Endothelial cell of umbilical vein (primary cell): ENCODE results near the gene SHC4. TPM values are rescaled to one million over a fixed set of nuclear protein-coding genes. Genes with fewer than 3 reads are reported as not detected.

Experiments used
- BruUV-seq: library from RNA; stranded (reverse); fragments of 400-500 nt; replicated peaks from 2 replicates; lab custom pipeline; 2021; lab: Mats Ljungman, UMichigan
- CTCF ChIA-PET: fragments of 300-600, 350-600 bp; sonication (Branson Sonifier 250); formaldehyde crosslinking; loops from one replicate; lab custom pipeline; 2021; ENCODE audit warnings: antibody characterized with exemption, inconsistent platforms; lab: Charles Lee
- POLR2A ChIA-PET: fragments of 300-600, 350-600 bp; sonication (Branson Sonifier 250); formaldehyde crosslinking; loops from one replicate; lab custom pipeline; 2021; ENCODE audit warnings: antibody characterized with exemption, inconsistent platforms; lab: Charles Lee
- DNase-seq: peaks from one replicate; pipeline ENCODE4 v3.0.0-alpha.2; 2011; ENCODE audit warnings: low read depth, low spot score
- FAIRE-seq: peaks from 2 replicates; lab custom pipeline; 2011; peaks lifted over from hg19 to GRCh38; lab: Jason Lieb, UNC
- H2AFZ ChIP-seq: 2 replicates; pipeline ENCODE4 v1.6.0; 2012; ENCODE audit warnings: low read depth, low read length, control low read depth, inconsistent platforms
- H3K27ac ChIP-seq: 2 replicates; pipeline ENCODE4 v1.5.1; 2011; ENCODE audit warnings: low read depth, mild to moderate bottlenecking, control low read depth, low read length, moderate library complexity; ENCODE audit not compliant: insufficient read depth
- H3K27me3 ChIP-seq, 2 experiments: 2 replicates each; pipeline versions ENCODE4 v1.6.0 to v1.6.1; 2011; ENCODE audit warnings: low read length in 2 of 2, mixed read lengths in 1 of 2; ENCODE audit not compliant: control insufficient read depth in 2 of 2, insufficient read depth in 2 of 2
- H3K36me3 ChIP-seq, 2 experiments: 2 replicates in 1 of 2; 3 replicates in 1 of 2; pipeline ENCODE4 v1.5.1; 2011; ENCODE audit warnings: low read length in 2 of 2, mild to moderate bottlenecking in 1 of 2, moderate library complexity in 1 of 2; ENCODE audit not compliant: control insufficient read depth in 2 of 2, insufficient read depth in 2 of 2; ENCODE audit errors: extremely low read depth in 1 of 2
- H3K4me1 ChIP-seq: 3 replicates; pipeline ENCODE4 v1.5.1; 2011; ENCODE audit warnings: mild to moderate bottlenecking, low read length; ENCODE audit not compliant: control insufficient read depth, insufficient read depth; ENCODE audit errors: extremely low read depth
- H3K4me2 ChIP-seq: 2 replicates; pipeline ENCODE4 v1.6.1; 2011; ENCODE audit warnings: low read length, control low read depth, mixed read lengths; ENCODE audit not compliant: insufficient read depth
- H3K4me3 ChIP-seq, 3 experiments: fragments of 200-600 bp in 1 of 3; sonication (generic), shearing (Covaris generic) in 1 of 3; replicated peaks in 1 of 3; 2 replicates each; pipeline ENCODE4 v1.5.1; 2011 to 2016; ENCODE audit warnings: control low read depth in 3 of 3, low read length in 3 of 3, mild to moderate bottlenecking in 2 of 3, inconsistent platforms in 1 of 3, low read depth in 1 of 3, moderate library complexity in 1 of 3; ENCODE audit not compliant: insufficient read depth in 1 of 3
- H3K79me2 ChIP-seq: 2 replicates; pipeline ENCODE4 v1.6.0; 2012; ENCODE audit warnings: low read length, inconsistent platforms; ENCODE audit not compliant: control insufficient read depth, insufficient read depth
- H3K9ac ChIP-seq: replicated peaks from 2 replicates; pipeline ENCODE3; 2011; ENCODE audit warnings: low read length, control low read depth; ENCODE audit not compliant: insufficient read depth; ENCODE audit errors: extremely low read depth
- H3K9me1 ChIP-seq: replicated peaks from 3 replicates; pipeline ENCODE4 v1.6.0; 2011; ENCODE audit warnings: mild to moderate bottlenecking, low read length; ENCODE audit not compliant: control insufficient read depth, insufficient read depth; ENCODE audit errors: extremely low read depth
- H3K9me3 ChIP-seq: replicated peaks from 2 replicates; pipeline ENCODE4 v1.5.1; 2012; ENCODE audit warnings: low read length, inconsistent platforms; ENCODE audit not compliant: control insufficient read depth, insufficient read depth
- H4K20me1 ChIP-seq: replicated peaks from 2 replicates; pipeline ENCODE3; 2011; ENCODE audit warnings: mild to moderate bottlenecking, low read length; ENCODE audit not compliant: control insufficient read depth, insufficient read depth; ENCODE audit errors: extremely low read depth
- CTCF ChIP-seq, 2 donors: IDR thresholded peaks; 1 replicate in 1 of 2; 2 replicates in 1 of 2; pipeline ENCODE4 v1.5.1; 2011; ENCODE audit warnings: low read length in 2 of 2, mild to moderate bottlenecking in 2 of 2, moderate library complexity in 2 of 2, control low read depth in 1 of 2, inconsistent platforms in 1 of 2, low read depth in 1 of 2; ENCODE audit not compliant: insufficient read depth in 1 of 2; ENCODE audit errors: extremely low read depth in 1 of 2
- EZH2 ChIP-seq: IDR thresholded peaks from 2 replicates; pipeline ENCODE4 v1.6.1; 2012; ENCODE audit warnings: borderline replicate concordance, low read depth, mild to moderate bottlenecking, moderate library complexity, low read length, inconsistent platforms; ENCODE audit not compliant: severe bottlenecking
- FOS ChIP-seq: IDR thresholded peaks from 2 replicates; pipeline ENCODE4 v1.6.1; 2011; ENCODE audit warnings: mild to moderate bottlenecking, low read length, moderate library complexity, borderline replicate concordance; ENCODE audit not compliant: insufficient read depth
- GATA2 ChIP-seq: IDR thresholded peaks from 2 replicates; pipeline ENCODE4 v1.7.0; 2011; ENCODE audit warnings: low read depth, mild to moderate bottlenecking, moderate library complexity, mixed read lengths, low read length; ENCODE audit not compliant: insufficient read length, insufficient read depth
- JUN ChIP-seq: IDR thresholded peaks from 2 replicates; pipeline ENCODE4 v1.6.1; 2011; ENCODE audit warnings: borderline replicate concordance, low read depth; ENCODE audit not compliant: insufficient read length, insufficient read depth
- MYC ChIP-seq: IDR thresholded peaks from one replicate; pipeline ENCODE4 v1.6.1; 2011; ENCODE audit warnings: mild to moderate bottlenecking, low read depth, low read length
- POLR2A ChIP-seq: IDR thresholded peaks from 2 replicates; pipeline ENCODE4 v1.6.1; 2012; ENCODE audit warnings: low read depth, mild to moderate bottlenecking, control low read depth, low read length
- POLR2AphosphoS5 ChIP-seq: IDR thresholded peaks from 2 replicates; pipeline ENCODE4 v1.6.1; 2012; ENCODE audit warnings: low read depth, mild to moderate bottlenecking, control low read depth, low read length, moderate library complexity; ENCODE audit not compliant: insufficient read depth
- dilution Hi-C: fragments of 300-500 bp; cut with MboI; formaldehyde crosslinking; loops from one replicate; pipeline ENCODE4 v1.15.0; 2019; ENCODE audit warnings: low sequenced_read_pairs; ENCODE audit not compliant: extremely low pct_ligation_motif_present
- intact Hi-C: fragments of 100-400 bp; cut with micrococcal nuclease; formaldehyde crosslinking; loops from one replicate; pipeline ENCODE4 v1.10.0; 2022
- polyA plus RNA-seq, 4 experiments: library from polyadenylated mRNA; depleted of rRNA in 3 of 4; stranded (reverse) in 3 of 4; unstranded in 1 of 4; fragments of >200 nt; gene quantifications; 2 replicates each; pipeline versions ENCODE4 v1.2.1 to v1.2.3, GENCODE V29; 2011 to 2012; ENCODE audit warnings: missing spikeins in 1 of 4
- total RNA-seq: library from RNA; stranded (reverse); gene quantifications from 2 replicates; pipeline ENCODE4 v1.2.3, GENCODE V29; 2021
- TF ChIP-seq, protein P1 (sequence below): IDR thresholded peaks from 2 replicates; pipeline ENCODE4 v1.6.1; 2011; ENCODE audit not compliant: insufficient read depth, insufficient read length

The SHC4 gene
- total and polyA plus RNA-seq, 2 donors (not counting 3 experiments of a cell fraction or from before 2014, with no cell fraction given) = 0.20 TPM; not detected in 1

DNA sequence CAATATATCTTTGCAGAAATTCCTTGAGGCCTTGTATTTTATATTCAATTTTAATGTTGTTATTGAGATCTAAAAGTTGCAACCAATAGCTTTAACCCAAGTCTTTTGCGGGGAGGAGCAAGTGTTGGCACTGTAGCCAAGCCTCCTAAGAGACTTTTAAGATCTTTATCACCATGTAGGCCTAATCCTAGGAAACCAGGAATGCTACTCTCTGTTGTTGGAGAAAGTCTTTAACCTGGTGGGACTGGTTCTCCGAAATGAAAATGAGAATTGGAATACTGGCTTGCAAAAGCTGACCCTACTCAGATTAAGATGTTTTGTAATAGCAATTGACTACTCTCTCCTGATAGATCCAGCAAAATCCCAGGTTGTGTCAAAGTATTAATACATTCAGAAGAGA is 25.8 kb downstream of the SHC4 start:
- Histone ChIP-seq H3K4me1 (no peaks in the 10 kb centered on the region), H3K9me3 (no peaks in the 10 kb centered on the region), H4K20me1 (no peaks in the 10 kb centered on the region), H3K27me3 (peaks cover 0 to 10% of the 10 kb centered on the region in 2 experiments), H3K27ac (no peak overlapping the region), H3K9ac (no peak overlapping the region), H3K9me1 (no peaks in the 10 kb centered on the region), H3K4me2 (no peak overlapping the region), H2AFZ (no peak overlapping the region), H3K79me2 (no peaks in the 10 kb centered on the region), H3K36me3 (no peaks in the 10 kb centered on the region), H3K4me3 (no peak overlapping the region)
- POLR2A ChIA-PET = no interaction called here
- BruUV-seq = no TSS peak
- TF ChIP-seq, protein P1, sequence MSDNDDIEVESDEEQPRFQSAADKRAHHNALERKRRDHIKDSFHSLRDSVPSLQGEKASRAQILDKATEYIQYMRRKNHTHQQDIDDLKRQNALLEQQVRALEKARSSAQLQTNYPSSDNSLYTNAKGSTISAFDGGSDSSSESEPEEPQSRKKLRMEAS = no peak
- TF ChIP-seq POLR2AphosphoS5 (no peak), JUN (no peak), GATA2 (no peak), POLR2A (no peak), FOS (no peak), CTCF (IDR thresholded peaks at IDR 0.05; ENCODE audit: extremely low read depth in 1 of 2, insufficient read depth in 1 of 2, low read depth in 1 of 2, low read length in 2 of 2) (no peak), MYC (no peak), EZH2 (no peak)
- DNase-seq (no peak), FAIRE-seq (no peak)
- dilution Hi-C loops (no loop called here), intact Hi-C loops (no loop called here)
- CTCF ChIA-PET = interaction anchor here (3.4 kb wide), 1 partner anchor 38 kb away, joined by 13 read pairs; no protein-coding TSS in a partner anchor
